ENCODE measurements around the gene ATXN7. TPM values are rescaled to one million over a fixed set of nuclear protein-coding genes. Genes with fewer than 3 reads are reported as not detected.

ATXN7 gene
- total and polyA plus RNA-seq, 2 of the 13 experiments (the other 11 are each of a cell fraction or from before 2014, with no cell fraction given): 13.8 to 20.0 TPM

GRCh38 chr3:63842127-63842526 is 21.5 kb upstream of the ATXN7 start:
- no peaks in the 10 kb centered on the region for H3K4me1 ChIP-seq (ENCODE audit: insufficient read depth, low read length)
- no peak overlapping the region for H3K27ac ChIP-seq (ENCODE audit: extremely low read length, insufficient read depth, low read length)
- ChIA-PET CTCF (ENCODE audit: low intra/inter-chr PET ratio, low total read pairs) (no interaction called here), POLR2A (no interaction called here)
- no peak for DNase-seq (ENCODE audit: low spot score)
- H3K4me3 ChIP-seq (replicated peaks in 1 of 3; ENCODE audit: insufficient read depth in 1 of 3, low read depth in 2 of 3, low read length in 3 of 3): no peak overlapping the region
- H3K9ac ChIP-seq (ENCODE audit: insufficient read depth, low read depth, low read length): no peak overlapping the region
- BruUV-seq (replicated peaks): no TSS peak
- intact Hi-C loops (cut with micrococcal nuclease; ENCODE audit: unreplicated experiment) (no loop called here), in situ Hi-C loops (cut with HindIII; ENCODE audit: extremely low pct_ligation_motif_present, low pct_unique_long_range_greater_than_20kb) (no loop called here)
- no peaks in the 10 kb centered on the region for H4K20me1 ChIP-seq (ENCODE audit: insufficient read depth, low read length)
- H3K27me3 ChIP-seq (ENCODE audit: control insufficient read depth in 1 of 2, insufficient read depth in 2 of 2, low read length in 2 of 2): no peaks in the 10 kb centered on the region
- FAIRE-seq: no peak
- no peak overlapping the region for H3K4me2 ChIP-seq (ENCODE audit: low read depth, low read length)
- no peak overlapping the region for H2AFZ ChIP-seq (ENCODE audit: low read length)
- no peak for ATAC-seq
- H3K9me3 ChIP-seq (ENCODE audit: low read length): no peaks in the 10 kb centered on the region
- TF ChIP-seq SMYD3 (CRISPR knock-in tag; IDR thresholded peaks at IDR 0.05) (no peak), PBX3 (CRISPR knock-in tag; IDR thresholded peaks at IDR 0.05; ENCODE audit: borderline replicate concordance) (no peak), USF2 (IDR thresholded peaks at IDR 0.05; ENCODE audit: low read depth, low read length) (no peak), USF2 (CRISPR knock-in tag; IDR thresholded peaks at IDR 0.05; ENCODE audit: borderline replicate concordance) (no peak), ZBTB40 (IDR thresholded peaks at IDR 0.05) (no peak), ZBTB40 (CRISPR knock-in tag; IDR thresholded peaks at IDR 0.05) (no peak), ARNT2 (CRISPR knock-in tag; IDR thresholded peaks at IDR 0.05; ENCODE audit: low read depth) (no peak), KLF15 (CRISPR knock-in tag; IDR thresholded peaks at IDR 0.05; ENCODE audit: borderline replicate concordance) (no peak), KAT7 (CRISPR knock-in tag; IDR thresholded peaks at IDR 0.05; ENCODE audit: borderline replicate concordance) (no peak)
- no peaks in the 10 kb centered on the region for H3K36me3 ChIP-seq (replicated peaks in 1 of 2; ENCODE audit: control insufficient read depth in 1 of 2, insufficient read depth in 2 of 2, low read length in 2 of 2)
- no peaks in the 10 kb centered on the region for H3K79me2 ChIP-seq (ENCODE audit: insufficient read depth, low read length)

All from HepG2 (cell line).